ENCODE results near the gene GRPEL2. TPM values are rescaled to one million over a fixed set of nuclear protein-coding genes. Genes with fewer than 3 reads are reported as not detected.
"Not testable (repeated sequence)": the region's sequence is repeated elsewhere in the genome, so short reads cannot be mapped to it uniquely, and the experiment has no call there.

Gene GRPEL2
- total RNA-seq, 2 donors from 2014 or later = 14.5 to 16.4 TPM

DNA sequence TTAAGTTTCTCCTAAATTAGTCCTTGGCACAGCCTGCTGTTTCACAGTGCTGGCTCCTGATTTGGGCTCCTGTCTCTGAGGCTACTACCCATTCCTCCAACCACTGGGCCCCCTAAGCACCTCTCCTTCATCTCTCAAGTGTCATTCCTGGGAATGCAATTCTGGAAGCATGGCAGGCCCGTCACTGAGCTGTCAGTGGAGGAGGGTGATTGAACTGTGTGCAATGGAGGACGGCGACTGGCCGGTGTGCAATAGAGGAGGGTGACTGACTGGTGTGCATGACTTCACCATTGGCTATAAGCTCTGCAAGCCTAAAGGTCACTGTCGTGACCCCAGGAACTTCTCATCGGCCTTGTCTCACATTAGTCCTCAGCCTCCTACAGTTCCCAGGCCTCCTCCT lies 46.2 kb downstream of the GRPEL2 start:
- no peak overlapping the region for H3K27ac ChIP-seq
- H3K4me1 ChIP-seq = no peaks in the 10 kb centered on the region
- no peak overlapping the region for H3K9ac ChIP-seq (ENCODE audit: low read depth in 2 of 2, low read length in 2 of 2)
- H3K4me3 ChIP-seq = no peak overlapping the region
- intact Hi-C loops (cut with DNase I) = no loop called here
- no peaks in the 10 kb centered on the region for H3K9me3 ChIP-seq
- no peaks in the 10 kb centered on the region for H3K36me3 ChIP-seq
- no peak for DNase-seq
- H3K27me3 ChIP-seq = no peaks in the 10 kb centered on the region
- TF ChIP-seq, protein P1, sequence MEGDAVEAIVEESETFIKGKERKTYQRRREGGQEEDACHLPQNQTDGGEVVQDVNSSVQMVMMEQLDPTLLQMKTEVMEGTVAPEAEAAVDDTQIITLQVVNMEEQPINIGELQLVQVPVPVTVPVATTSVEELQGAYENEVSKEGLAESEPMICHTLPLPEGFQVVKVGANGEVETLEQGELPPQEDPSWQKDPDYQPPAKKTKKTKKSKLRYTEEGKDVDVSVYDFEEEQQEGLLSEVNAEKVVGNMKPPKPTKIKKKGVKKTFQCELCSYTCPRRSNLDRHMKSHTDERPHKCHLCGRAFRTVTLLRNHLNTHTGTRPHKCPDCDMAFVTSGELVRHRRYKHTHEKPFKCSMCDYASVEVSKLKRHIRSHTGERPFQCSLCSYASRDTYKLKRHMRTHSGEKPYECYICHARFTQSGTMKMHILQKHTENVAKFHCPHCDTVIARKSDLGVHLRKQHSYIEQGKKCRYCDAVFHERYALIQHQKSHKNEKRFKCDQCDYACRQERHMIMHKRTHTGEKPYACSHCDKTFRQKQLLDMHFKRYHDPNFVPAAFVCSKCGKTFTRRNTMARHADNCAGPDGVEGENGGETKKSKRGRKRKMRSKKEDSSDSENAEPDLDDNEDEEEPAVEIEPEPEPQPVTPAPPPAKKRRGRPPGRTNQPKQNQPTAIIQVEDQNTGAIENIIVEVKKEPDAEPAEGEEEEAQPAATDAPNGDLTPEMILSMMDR (IDR thresholded peaks at IDR 0.05) = no peak

DNA sequence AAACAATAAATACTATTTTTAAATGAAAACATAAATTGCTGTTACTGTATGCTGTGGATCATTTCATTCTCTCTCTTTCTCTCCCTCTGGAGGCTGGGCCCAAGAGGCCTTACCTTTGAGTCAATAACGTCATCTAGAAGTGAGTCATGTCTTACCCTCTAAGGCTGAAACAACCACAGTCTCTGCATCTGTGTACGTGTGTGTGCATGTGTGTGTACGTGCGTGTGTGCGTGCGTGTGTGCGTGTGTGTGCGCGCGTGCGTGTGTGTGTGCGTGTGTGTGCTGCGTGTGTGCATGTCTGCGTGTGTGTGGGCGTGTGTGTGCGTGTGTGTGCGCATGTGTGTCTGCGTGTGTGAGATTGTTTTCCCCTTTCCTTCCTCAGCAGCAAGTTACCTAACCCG lies 47.4 kb downstream of the GRPEL2 start:
- no peak for DNase-seq
- TF ChIP-seq, protein P1 (IDR thresholded peaks at IDR 0.05) = no peak
- Histone ChIP-seq H3K9me3 (no peaks in the 10 kb centered on the region), H3K9ac (ENCODE audit: low read depth in 2 of 2, low read length in 2 of 2) (no peak overlapping the region), H3K4me1 (no peaks in the 10 kb centered on the region), H3K27ac (no peak overlapping the region), H3K27me3 (no peaks in the 10 kb centered on the region), H3K36me3 (no peaks in the 10 kb centered on the region), H3K4me3 (no peak overlapping the region)
- intact Hi-C loops (cut with DNase I) = no loop called here

DNA sequence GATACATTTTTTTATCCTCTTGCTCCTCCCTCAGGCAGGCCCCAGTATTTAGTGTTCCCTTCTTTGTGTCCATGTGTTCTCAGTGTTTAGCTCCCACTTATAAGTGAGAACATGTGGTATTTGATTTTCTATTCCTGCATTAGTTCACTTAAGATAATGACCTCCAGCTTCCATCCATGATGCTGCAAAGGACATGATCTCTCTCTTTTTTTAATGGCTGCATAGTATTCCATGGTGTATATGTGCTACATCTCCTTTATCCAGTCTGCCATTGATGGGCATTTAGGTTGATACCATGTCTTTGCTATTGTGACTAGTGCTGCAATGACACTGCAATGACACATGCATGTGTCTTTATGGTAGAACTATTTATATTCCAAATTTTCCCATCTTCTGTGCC lies 49.7 kb downstream of the GRPEL2 start:
- H3K9ac ChIP-seq (ENCODE audit: low read depth in 2 of 2, low read length in 2 of 2); H3K27ac ChIP-seq; H3K4me1 ChIP-seq; H3K36me3 ChIP-seq; DNase-seq; H3K27me3 ChIP-seq; H3K9me3 ChIP-seq; H3K4me3 ChIP-seq; intact Hi-C loops (cut with DNase I): not testable (repeated sequence)

DNA sequence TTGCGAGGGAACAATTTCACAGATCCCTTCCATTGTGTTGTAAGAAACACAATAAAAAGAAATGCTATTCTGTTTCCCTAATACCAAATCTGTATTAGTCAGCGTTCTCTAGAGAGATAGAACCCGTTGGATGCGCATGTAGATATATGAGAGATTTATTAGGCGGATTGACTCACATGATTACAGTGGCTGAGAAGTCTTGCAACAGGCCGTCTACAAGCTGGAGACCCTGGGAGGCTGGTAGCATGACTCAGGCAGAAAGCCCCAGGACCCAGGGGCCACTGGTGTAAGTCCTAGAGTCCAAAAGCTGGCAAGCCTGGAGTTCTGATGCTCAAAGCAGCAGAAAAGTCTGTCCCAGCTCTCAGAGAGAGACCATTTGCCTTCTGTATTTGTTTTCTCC lies 52.2 kb downstream of the GRPEL2 start:
- Histone ChIP-seq H3K4me3 (no peak overlapping the region), H3K4me1 (no peaks in the 10 kb centered on the region), H3K9ac (ENCODE audit: low read depth in 2 of 2, low read length in 2 of 2) (no peak overlapping the region), H3K9me3 (no peaks in the 10 kb centered on the region), H3K27ac (no peak overlapping the region), H3K27me3 (no peaks in the 10 kb centered on the region), H3K36me3 (no peaks in the 10 kb centered on the region)
- TF ChIP-seq, protein P1 (IDR thresholded peaks at IDR 0.05) = no peak
- intact Hi-C loops (cut with DNase I) = no loop called here
- no peak for DNase-seq

DNA sequence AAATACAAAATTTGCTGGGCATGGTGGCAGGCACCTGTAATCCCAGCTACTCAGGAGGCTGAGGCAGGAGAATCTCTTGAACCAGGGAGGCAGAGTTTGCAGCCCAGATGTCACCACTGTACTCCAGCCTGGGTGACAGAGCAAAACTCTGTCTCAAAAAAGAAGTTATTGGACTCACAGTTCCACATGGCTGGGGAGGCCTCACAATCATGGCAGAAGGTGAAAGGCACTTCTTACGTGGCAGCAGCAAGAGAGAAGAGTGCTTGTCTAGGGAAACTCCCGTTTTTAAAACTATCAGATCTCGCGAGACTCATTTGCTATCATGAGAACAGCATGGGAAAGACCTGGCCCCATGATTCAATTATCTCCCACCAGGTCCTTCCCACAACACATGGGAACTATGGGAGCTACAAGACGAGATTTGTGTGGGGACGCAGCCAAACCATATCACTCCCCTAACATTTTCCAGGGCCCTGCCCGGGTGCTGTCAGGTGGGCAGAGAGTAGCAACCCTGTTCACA lies 53.5 kb downstream of the GRPEL2 start:
- not testable (repeated sequence) for H3K27ac ChIP-seq

DNA sequence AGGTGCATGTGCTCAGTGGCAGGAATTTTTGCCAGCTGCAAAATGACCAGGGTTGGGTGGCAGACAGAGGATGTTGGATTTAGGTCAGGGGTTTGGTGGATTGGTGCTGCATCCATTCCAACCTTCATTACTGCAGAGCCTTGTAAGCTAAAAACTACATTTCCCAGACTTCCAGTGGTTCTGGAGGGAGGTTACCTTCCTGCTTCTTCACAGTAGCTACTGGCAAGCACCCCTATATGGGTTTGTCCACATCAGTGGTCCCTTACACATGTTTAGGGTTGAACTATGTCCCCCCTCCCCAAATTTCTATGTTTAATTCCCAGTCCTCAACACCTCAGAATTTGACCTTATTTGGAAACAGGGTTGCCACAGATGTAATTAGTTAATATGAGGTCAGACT lies 54.5 kb downstream of the GRPEL2 start:
- Histone ChIP-seq H3K36me3 (no peaks in the 10 kb centered on the region), H3K27ac (peak overlapping the region; percentile 1), H3K9ac (ENCODE audit: low read depth in 2 of 2, low read length in 2 of 2) (no peak overlapping the region), H3K27me3 (no peaks in the 10 kb centered on the region), H3K9me3 (no peaks in the 10 kb centered on the region), H3K4me3 (no peak overlapping the region), H3K4me1 (no peaks in the 10 kb centered on the region)
- TF ChIP-seq, protein P1 (IDR thresholded peaks at IDR 0.05) = no peak
- intact Hi-C loops (cut with DNase I) = no loop called here
- DNase-seq = no peak

More for the DNA sequence above, 53.5 kb downstream of the GRPEL2 start:
- DNase-seq; H3K9ac ChIP-seq (ENCODE audit: low read depth in 2 of 2, low read length in 2 of 2); intact Hi-C loops (cut with DNase I); H3K4me1 ChIP-seq; H3K36me3 ChIP-seq; H3K9me3 ChIP-seq; H3K4me3 ChIP-seq; H3K27me3 ChIP-seq: not testable (repeated sequence)

All from colonic mucosa (tissue), 4 donors.